SH-SY5Y (cell line): ENCODE measurements around the gene HOXA9.

ENCODE experiments used
- GATA2 ChIP-seq: IDR thresholded peaks from 2 replicates; pipeline ENCODE4 v1.6.1; 2011; ENCODE audit warnings: mild to moderate bottlenecking, low read depth, low read length
- GATA3 ChIP-seq: IDR thresholded peaks from 2 replicates; pipeline ENCODE4 v1.6.1; 2011; ENCODE audit warnings: low read depth, mild to moderate bottlenecking, low read length, moderate library complexity

DNA sequence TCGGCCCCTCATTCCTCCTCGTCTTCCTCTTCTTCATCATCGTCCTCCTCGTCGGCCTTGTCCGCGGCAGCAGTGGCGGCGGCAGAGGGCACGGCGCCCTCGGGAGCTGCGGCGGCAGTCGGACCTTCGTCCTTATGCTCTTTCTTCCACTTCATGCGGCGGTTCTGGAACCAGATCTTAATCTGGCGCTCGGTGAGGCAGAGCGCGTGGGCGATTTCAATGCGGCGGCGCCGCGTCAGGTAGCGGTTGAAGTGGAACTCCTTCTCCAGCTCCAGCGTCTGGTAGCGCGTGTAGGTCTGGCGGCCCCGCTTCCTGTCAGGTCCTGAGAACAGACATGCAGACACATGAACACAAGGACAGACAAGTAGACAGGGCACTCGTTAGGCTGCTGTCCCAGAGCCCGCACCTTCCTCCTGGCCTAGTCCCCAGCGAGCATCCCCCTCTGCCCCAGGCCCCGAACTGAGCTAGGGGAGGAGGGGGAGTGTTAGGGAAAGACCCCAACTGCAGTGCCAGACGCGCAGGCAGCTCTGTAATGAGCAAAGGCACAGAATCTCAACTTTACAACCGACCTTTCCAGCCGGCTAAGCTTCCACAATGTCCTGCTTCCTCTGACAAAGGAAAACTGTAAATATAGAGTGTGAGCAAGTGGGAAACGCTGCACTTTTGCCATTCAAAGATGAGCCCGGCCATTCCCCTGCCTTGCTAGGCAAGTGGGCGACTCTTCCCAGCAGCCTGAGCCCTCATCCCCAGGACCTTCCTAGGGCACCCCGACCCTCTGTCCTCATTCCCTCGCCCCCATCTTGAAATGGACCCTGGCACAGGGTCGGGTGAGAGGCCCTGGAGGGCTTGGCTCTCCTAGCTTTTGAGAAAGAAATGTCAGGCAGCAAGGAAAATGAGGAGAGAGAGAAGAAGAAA lies 10.2 kb downstream of the HOXA9 start:
- TF ChIP-seq GATA3 (no peak), GATA2 (peak; percentile 47; the same call in 1 of the 2 replicates)
